Measurements from ENCODE around the gene LYAR.

GRCh38 chr4:4289941-4290850 lies at the start of gene LYAR, which contains the start of gene ZBTB49:
- TF ChIP-seq ELF4 (CRISPR knock-in tag; IDR thresholded peaks at IDR 0.05; ENCODE audit: borderline replicate concordance), result no peak
- TF ChIP-seq EZH2 (conservative IDR thresholded peaks at IDR 0.05; ENCODE audit: low read depth, low read length), result no peak
- TF ChIP-seq MYC (CRISPR knock-in tag; IDR thresholded peaks at IDR 0.05; ENCODE audit: borderline replicate concordance), result peak; percentile 99

Measured in HepG2 (cell line).